ENCODE data around the gene RNPEP. TPM values are rescaled to one million over a fixed set of nuclear protein-coding genes. Genes with fewer than 3 reads are reported as not detected.

RNPEP gene
- total and polyA plus RNA-seq, 2 experiments from 2014 or later, result 32.1 to 80.3 TPM

DNA sequence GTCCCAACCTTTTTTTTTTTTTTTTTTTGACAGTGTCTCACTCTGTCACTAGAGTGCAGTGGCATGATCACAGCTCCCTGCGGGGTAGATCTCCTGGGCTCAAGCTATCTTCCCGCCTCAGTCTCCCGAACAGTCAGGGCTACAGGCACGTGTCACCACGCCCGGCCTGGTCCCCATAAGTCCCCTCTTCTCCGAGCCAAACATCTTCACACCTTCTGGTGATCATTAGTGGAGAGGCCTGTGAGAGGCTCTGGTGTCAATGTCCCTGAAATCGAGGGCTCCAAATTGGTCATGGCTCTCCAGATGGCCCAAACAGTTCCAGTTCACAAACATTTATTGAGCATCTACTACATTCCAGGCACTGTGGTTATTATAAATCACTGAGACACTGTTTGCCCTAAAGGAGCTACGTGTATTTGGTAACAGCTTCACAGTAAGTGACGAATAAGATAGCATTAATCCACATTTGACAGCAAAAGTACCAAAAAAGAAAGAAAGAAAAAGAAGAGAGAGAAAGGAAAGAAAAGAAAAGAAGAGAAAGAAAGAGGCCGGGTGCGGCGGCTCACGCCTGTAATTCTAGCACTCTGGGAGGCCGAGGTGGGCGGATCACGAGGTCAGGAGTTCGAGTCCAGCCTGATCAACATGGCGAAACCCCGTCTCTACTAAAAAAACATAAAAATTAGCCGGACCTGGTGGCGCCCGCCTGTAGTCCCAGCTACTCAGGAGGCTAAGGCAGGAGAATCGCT, 28.0 kb upstream of the RNPEP start:
- Histone ChIP-seq H3F3A (replicated peaks; ENCODE audit: low read depth) (no peaks in the 10 kb centered on the region; the same call in 1 of the 2 replicates), H3K4me1 (ENCODE audit: insufficient read depth) (peaks cover 8% of the 10 kb centered on the region; the same call in 1 of the 2 replicates), H4K20me1 (replicated peaks; ENCODE audit: insufficient read depth) (peaks cover 24% of the 10 kb centered on the region), H3K9me2 (ENCODE audit: insufficient read depth) (no peaks in the 10 kb centered on the region), H3K27me3 (ENCODE audit: insufficient read depth) (no peaks in the 10 kb centered on the region), H3K4me3 (peak overlapping the region; percentile 97), H3K36me3 (ENCODE audit: insufficient read depth) (peaks cover 23% of the 10 kb centered on the region), H3K4me2 (peak overlapping the region; percentile 86), H3K79me2 (replicated peaks; ENCODE audit: insufficient read depth) (peaks cover 45% of the 10 kb centered on the region), H2AFZ (peak overlapping the region; percentile 80), H3K27ac (ENCODE audit: low read depth) (peak overlapping the region; percentile 95)
- ATAC-seq, result peak; percentile 7
- TF ChIP-seq, protein P1, sequence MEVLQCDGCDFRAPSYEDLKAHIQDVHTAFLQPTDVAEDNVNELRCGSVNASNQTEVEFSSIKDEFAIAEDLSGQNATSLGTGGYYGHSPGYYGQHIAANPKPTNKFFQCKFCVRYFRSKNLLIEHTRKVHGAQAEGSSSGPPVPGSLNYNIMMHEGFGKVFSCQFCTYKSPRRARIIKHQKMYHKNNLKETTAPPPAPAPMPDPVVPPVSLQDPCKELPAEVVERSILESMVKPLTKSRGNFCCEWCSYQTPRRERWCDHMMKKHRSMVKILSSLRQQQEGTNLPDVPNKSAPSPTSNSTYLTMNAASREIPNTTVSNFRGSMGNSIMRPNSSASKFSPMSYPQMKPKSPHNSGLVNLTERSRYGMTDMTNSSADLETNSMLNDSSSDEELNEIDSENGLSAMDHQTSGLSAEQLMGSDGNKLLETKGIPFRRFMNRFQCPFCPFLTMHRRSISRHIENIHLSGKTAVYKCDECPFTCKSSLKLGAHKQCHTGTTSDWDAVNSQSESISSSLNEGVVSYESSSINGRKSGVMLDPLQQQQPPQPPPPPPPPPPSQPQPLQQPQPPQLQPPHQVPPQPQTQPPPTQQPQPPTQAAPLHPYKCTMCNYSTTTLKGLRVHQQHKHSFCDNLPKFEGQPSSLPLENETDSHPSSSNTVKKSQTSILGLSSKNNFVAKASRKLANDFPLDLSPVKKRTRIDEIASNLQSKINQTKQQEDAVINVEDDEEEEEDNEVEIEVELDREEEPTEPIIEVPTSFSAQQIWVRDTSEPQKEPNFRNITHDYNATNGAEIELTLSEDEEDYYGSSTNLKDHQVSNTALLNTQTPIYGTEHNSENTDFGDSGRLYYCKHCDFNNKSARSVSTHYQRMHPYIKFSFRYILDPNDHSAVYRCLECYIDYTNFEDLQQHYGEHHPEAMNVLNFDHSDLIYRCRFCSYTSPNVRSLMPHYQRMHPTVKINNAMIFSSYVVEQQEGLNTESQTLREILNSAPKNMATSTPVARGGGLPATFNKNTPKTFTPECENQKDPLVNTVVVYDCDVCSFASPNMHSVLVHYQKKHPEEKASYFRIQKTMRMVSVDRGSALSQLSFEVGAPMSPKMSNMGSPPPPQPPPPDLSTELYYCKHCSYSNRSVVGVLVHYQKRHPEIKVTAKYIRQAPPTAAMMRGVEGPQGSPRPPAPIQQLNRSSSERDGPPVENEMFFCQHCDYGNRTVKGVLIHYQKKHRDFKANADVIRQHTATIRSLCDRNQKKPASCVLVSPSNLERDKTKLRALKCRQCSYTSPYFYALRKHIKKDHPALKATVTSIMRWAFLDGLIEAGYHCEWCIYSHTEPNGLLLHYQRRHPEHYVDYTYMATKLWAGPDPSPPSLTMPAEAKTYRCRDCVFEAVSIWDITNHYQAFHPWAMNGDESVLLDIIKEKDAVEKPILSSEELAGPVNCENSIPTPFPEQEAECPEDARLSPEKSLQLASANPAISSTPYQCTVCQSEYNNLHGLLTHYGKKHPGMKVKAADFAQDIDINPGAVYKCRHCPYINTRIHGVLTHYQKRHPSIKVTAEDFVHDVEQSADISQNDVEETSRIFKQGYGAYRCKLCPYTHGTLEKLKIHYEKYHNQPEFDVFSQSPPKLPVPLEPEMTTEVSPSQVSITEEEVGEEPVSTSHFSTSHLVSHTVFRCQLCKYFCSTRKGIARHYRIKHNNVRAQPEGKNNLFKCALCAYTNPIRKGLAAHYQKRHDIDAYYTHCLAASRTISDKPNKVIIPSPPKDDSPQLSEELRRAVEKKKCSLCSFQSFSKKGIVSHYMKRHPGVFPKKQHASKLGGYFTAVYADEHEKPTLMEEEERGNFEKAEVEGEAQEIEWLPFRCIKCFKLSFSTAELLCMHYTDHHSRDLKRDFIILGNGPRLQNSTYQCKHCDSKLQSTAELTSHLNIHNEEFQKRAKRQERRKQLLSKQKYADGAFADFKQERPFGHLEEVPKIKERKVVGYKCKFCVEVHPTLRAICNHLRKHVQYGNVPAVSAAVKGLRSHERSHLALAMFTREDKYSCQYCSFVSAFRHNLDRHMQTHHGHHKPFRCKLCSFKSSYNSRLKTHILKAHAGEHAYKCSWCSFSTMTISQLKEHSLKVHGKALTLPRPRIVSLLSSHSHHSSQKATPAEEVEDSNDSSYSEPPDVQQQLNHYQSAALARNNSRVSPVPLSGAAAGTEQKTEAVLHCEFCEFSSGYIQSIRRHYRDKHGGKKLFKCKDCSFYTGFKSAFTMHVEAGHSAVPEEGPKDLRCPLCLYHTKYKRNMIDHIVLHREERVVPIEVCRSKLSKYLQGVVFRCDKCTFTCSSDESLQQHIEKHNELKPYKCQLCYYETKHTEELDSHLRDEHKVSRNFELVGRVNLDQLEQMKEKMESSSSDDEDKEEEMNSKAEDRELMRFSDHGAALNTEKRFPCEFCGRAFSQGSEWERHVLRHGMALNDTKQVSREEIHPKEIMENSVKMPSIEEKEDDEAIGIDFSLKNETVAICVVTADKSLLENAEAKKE (CRISPR knock-in tag; IDR thresholded peaks at IDR 0.05), result no peak
- TF ChIP-seq EZH2phosphoT487 (IDR thresholded peaks at IDR 0.05; ENCODE audit: unreplicated experiment) (no peak), EZH2 (IDR thresholded peaks at IDR 0.05; ENCODE audit: low read depth, unreplicated experiment) (no peak), JUNB (IDR thresholded peaks at IDR 0.05; ENCODE audit: unreplicated experiment) (no peak), ZNF331 (CRISPR knock-in tag; IDR thresholded peaks at IDR 0.05; ENCODE audit: low read depth) (no peak), STAT1 (IDR thresholded peaks at IDR 0.05; ENCODE audit: unreplicated experiment) (no peak), POLR2AphosphoS5 (IDR thresholded peaks at IDR 0.05; ENCODE audit: low read depth) (no peak), NANOG (IDR thresholded peaks at IDR 0.05; ENCODE audit: borderline replicate concordance) (no peak)
- TF ChIP-seq, protein P2, sequence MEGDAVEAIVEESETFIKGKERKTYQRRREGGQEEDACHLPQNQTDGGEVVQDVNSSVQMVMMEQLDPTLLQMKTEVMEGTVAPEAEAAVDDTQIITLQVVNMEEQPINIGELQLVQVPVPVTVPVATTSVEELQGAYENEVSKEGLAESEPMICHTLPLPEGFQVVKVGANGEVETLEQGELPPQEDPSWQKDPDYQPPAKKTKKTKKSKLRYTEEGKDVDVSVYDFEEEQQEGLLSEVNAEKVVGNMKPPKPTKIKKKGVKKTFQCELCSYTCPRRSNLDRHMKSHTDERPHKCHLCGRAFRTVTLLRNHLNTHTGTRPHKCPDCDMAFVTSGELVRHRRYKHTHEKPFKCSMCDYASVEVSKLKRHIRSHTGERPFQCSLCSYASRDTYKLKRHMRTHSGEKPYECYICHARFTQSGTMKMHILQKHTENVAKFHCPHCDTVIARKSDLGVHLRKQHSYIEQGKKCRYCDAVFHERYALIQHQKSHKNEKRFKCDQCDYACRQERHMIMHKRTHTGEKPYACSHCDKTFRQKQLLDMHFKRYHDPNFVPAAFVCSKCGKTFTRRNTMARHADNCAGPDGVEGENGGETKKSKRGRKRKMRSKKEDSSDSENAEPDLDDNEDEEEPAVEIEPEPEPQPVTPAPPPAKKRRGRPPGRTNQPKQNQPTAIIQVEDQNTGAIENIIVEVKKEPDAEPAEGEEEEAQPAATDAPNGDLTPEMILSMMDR (conservative IDR thresholded peaks at IDR 0.05; ENCODE audit: low read depth in 2 of 2), result no peak
- TF ChIP-seq, protein P3, sequence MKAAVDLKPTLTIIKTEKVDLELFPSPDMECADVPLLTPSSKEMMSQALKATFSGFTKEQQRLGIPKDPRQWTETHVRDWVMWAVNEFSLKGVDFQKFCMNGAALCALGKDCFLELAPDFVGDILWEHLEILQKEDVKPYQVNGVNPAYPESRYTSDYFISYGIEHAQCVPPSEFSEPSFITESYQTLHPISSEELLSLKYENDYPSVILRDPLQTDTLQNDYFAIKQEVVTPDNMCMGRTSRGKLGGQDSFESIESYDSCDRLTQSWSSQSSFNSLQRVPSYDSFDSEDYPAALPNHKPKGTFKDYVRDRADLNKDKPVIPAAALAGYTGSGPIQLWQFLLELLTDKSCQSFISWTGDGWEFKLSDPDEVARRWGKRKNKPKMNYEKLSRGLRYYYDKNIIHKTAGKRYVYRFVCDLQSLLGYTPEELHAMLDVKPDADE (IDR thresholded peaks at IDR 0.05), result no peak
- H3K27me3 Mint-ChIP-seq (ENCODE audit: insufficient read depth, low read depth, poor library complexity), result peaks cover 4% of the 10 kb centered on the region
- peak overlapping the region; percentile 97 for H3K4me3 Mint-ChIP-seq
- peak overlapping the region; percentile 98 for H3K27ac Mint-ChIP-seq
- H3K9me3 Mint-ChIP-seq, result no peaks in the 10 kb centered on the region
- DNase-seq (ENCODE audit: low spot score), result no peak
- peaks cover 7% of the 10 kb centered on the region; the same call in 2 of the 3 replicates for H3K4me1 Mint-ChIP-seq
- peaks cover 27% of the 10 kb centered on the region for H3K36me3 Mint-ChIP-seq (ENCODE audit: low read depth)

Data from GM23338 (cell line).